HG03103 (cell line): ENCODE data around the gene CTTNBP2NL.
"Not testable (repeated sequence)": the region's sequence is repeated elsewhere in the genome, so short reads cannot be mapped to it uniquely, and the experiment has no call there.

ENCODE experiments used
- ATAC-seq: cut with Tn5 transposase; IDR thresholded peaks from one replicate; pipeline ENCODE4 v1.9.1; 2021; ENCODE audit warnings: low read depth; ENCODE audit not compliant: unreplicated experiment

CTTNBP2NL gene

GRCh38 chr1:112386024-112386723 lies 9.8 kb upstream of the CTTNBP2NL start:
- no peak for ATAC-seq

- no peak for ATAC-seq
Observed at GRCh38 chr1:112386731-112387346, 9.2 kb upstream of the CTTNBP2NL start.

GRCh38 chr1:112387807-112388206 lies 8.2 kb upstream of the CTTNBP2NL start:
- ATAC-seq = no peak

GRCh38 chr1:112388436-112388835 lies 7.6 kb upstream of the CTTNBP2NL start:
- ATAC-seq = no peak

GRCh38 chr1:112389689-112390088 lies 6.3 kb upstream of the CTTNBP2NL start:
- ATAC-seq = no peak

- not testable (repeated sequence) for ATAC-seq
Observed at GRCh38 chr1:112390335-112390734, 5.7 kb upstream of the CTTNBP2NL start.

GRCh38 chr1:112390775-112391602 lies 5.0 kb upstream of the CTTNBP2NL start:
- no peak for ATAC-seq

- ATAC-seq = no peak
Observed at GRCh38 chr1:112391603-112391940, 4.4 kb upstream of the CTTNBP2NL start.

- no peak for ATAC-seq
Observed at GRCh38 chr1:112393631-112393974, 2.4 kb upstream of the CTTNBP2NL start.

- ATAC-seq = no peak
Observed at GRCh38 chr1:112394743-112395062, 1.3 kb upstream of the CTTNBP2NL start.

GRCh38 chr1:112395256-112395820 lies 676 bp upstream of the CTTNBP2NL start:
- no peak for ATAC-seq

GRCh38 chr1:112396653-112397471 lies 848 bp downstream of the CTTNBP2NL start:
- ATAC-seq = no peak

- no peak for ATAC-seq
Observed at GRCh38 chr1:112397841-112398240, 1.8 kb downstream of the CTTNBP2NL start.

GRCh38 chr1:112399456-112399855 lies 3.4 kb downstream of the CTTNBP2NL start:
- ATAC-seq = no peak

- ATAC-seq = not testable (repeated sequence)
Observed at GRCh38 chr1:112400706-112401105, 4.7 kb downstream of the CTTNBP2NL start.

- ATAC-seq = no peak
Observed at GRCh38 chr1:112402682-112403643, 6.9 kb downstream of the CTTNBP2NL start.

- no peak for ATAC-seq
Observed at GRCh38 chr1:112406771-112407170, 10.8 kb downstream of the CTTNBP2NL start.

GRCh38 chr1:112409414-112409813 lies 13.4 kb downstream of the CTTNBP2NL start:
- no peak for ATAC-seq

GRCh38 chr1:112410673-112411072 lies 14.7 kb downstream of the CTTNBP2NL start:
- no peak for ATAC-seq

GRCh38 chr1:112417271-112417670 lies 21.3 kb downstream of the CTTNBP2NL start:
- no peak for ATAC-seq
